ENCODE data around the gene LRRC75A.

- TF ChIP-seq CTCF (optimal IDR thresholded peaks at IDR 0.05 in 1 of 3, IDR thresholded peaks at IDR 0.05 in 1 of 3, conservative IDR thresholded peaks at IDR 0.05 in 1 of 3; ENCODE audit: extremely low read depth in 1 of 3, insufficient read depth in 2 of 3, low read length in 3 of 3): no peak
- peak; percentile 66 for TF ChIP-seq EZH2 (IDR thresholded peaks at IDR 0.05; ENCODE audit: low read length)
Measured at GRCh38 chr17:16491131-16491702, 776 bp downstream of the LRRC75A start.

Measured in keratinocyte (primary cell).